ENCODE data around the gene NCOA1.

Gene NCOA1

GRCh38 chr2:24625728-24626127 is 134.7 kb downstream of the NCOA1 start:
- H3K4me3 ChIP-seq (ENCODE audit: low read depth, low read length), result no peak overlapping the region
- TF ChIP-seq, protein P1, sequence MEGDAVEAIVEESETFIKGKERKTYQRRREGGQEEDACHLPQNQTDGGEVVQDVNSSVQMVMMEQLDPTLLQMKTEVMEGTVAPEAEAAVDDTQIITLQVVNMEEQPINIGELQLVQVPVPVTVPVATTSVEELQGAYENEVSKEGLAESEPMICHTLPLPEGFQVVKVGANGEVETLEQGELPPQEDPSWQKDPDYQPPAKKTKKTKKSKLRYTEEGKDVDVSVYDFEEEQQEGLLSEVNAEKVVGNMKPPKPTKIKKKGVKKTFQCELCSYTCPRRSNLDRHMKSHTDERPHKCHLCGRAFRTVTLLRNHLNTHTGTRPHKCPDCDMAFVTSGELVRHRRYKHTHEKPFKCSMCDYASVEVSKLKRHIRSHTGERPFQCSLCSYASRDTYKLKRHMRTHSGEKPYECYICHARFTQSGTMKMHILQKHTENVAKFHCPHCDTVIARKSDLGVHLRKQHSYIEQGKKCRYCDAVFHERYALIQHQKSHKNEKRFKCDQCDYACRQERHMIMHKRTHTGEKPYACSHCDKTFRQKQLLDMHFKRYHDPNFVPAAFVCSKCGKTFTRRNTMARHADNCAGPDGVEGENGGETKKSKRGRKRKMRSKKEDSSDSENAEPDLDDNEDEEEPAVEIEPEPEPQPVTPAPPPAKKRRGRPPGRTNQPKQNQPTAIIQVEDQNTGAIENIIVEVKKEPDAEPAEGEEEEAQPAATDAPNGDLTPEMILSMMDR (IDR thresholded peaks at IDR 0.05; ENCODE audit: low read depth, low read length, missing control alignments), result no peak
- DNase-seq (ENCODE audit: low read depth), result no peak

DNA sequence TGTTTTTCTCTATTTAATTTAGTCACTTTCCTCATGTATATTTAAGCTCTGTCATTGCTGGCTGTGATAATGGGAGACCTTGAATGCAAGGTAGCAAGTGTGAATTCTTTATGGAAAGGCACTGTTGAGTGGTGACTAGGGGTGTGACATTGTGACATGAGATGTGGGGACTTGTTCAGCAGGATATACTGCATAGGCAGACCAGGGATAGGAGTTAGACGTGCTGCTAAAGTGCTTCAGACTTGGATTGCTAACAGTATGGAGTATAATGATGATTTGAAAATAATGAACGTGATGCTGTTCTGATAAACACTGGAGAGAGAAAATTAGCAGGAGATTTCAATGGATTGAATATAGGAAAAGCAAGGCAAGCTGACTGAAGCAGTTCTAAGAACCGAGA is 135.1 kb downstream of the NCOA1 start:
- no peak overlapping the region for H3K4me3 ChIP-seq (ENCODE audit: low read depth, low read length)
- TF ChIP-seq, protein P1 (IDR thresholded peaks at IDR 0.05; ENCODE audit: low read depth, low read length, missing control alignments), result no peak
- no peak for DNase-seq (ENCODE audit: low read depth)

GRCh38 chr2:24628746-24629145 is 137.7 kb downstream of the NCOA1 start:
- TF ChIP-seq, protein P1 (IDR thresholded peaks at IDR 0.05; ENCODE audit: low read depth, low read length, missing control alignments), result no peak
- no peak for DNase-seq (ENCODE audit: low read depth)
- no peak overlapping the region for H3K4me3 ChIP-seq (ENCODE audit: low read depth, low read length)

- H3K4me3 ChIP-seq (ENCODE audit: low read depth, low read length), result no peak overlapping the region
- DNase-seq (ENCODE audit: low read depth), result no peak
- TF ChIP-seq, protein P1 (IDR thresholded peaks at IDR 0.05; ENCODE audit: low read depth, low read length, missing control alignments), result no peak
Observed at GRCh38 chr2:24632172-24632571, 141.1 kb downstream of the NCOA1 start.

GRCh38 chr2:24635181-24635580 is 144.1 kb downstream of the NCOA1 start:
- DNase-seq (ENCODE audit: low read depth), result no peak
- no peak overlapping the region for H3K4me3 ChIP-seq (ENCODE audit: low read depth, low read length)
- TF ChIP-seq, protein P1 (IDR thresholded peaks at IDR 0.05; ENCODE audit: low read depth, low read length, missing control alignments), result no peak

GRCh38 chr2:24638568-24638967 is 147.5 kb downstream of the NCOA1 start:
- TF ChIP-seq, protein P1 (IDR thresholded peaks at IDR 0.05; ENCODE audit: low read depth, low read length, missing control alignments), result no peak
- no peak for DNase-seq (ENCODE audit: low read depth)
- H3K4me3 ChIP-seq (ENCODE audit: low read depth, low read length), result no peak overlapping the region

- H3K4me3 ChIP-seq (ENCODE audit: low read depth, low read length), result no peak overlapping the region
- DNase-seq (ENCODE audit: low read depth), result no peak
- TF ChIP-seq, protein P1 (IDR thresholded peaks at IDR 0.05; ENCODE audit: low read depth, low read length, missing control alignments), result no peak
Observed at GRCh38 chr2:24642351-24642750, 151.3 kb downstream of the NCOA1 start.
